Measurements from ENCODE around the gene SEPTIN1.
A peak's percentile ranks its signal among the peaks of the same experiment; 100 is the strongest.
"Not testable (repeated sequence)": the region's sequence is repeated elsewhere in the genome, so short reads cannot be mapped to it uniquely, and the experiment has no call there.

The SEPTIN1 gene

DNA sequence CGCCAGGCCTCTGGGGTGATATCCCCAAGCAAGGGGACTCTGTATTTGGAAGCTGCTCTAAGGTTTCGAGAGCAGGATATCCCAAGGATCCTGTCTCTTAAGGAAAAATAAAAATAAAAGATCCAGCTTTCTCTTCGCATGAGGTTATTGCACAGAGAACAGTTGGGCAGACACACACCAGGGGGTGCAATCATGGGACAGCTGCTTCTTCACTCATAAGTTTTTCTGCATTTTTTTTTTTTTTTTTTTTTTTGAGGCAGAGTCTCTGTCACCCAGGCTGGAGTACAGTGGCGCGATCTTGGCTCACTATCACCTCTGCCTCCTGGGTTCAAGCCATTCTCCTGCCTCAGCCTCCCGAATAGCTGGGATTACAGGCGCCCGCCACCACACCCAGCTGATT is 40.4 kb downstream of the SEPTIN1 start:
- DNase-seq (ENCODE audit: low spot score): not testable (repeated sequence)

GRCh38 chr16:30340621-30341020 is 41.7 kb downstream of the SEPTIN1 start:
- no peak for DNase-seq (ENCODE audit: low spot score)

GRCh38 chr16:30338715-30339114 is 43.6 kb downstream of the SEPTIN1 start:
- not testable (repeated sequence) for DNase-seq (ENCODE audit: low spot score)

DNA sequence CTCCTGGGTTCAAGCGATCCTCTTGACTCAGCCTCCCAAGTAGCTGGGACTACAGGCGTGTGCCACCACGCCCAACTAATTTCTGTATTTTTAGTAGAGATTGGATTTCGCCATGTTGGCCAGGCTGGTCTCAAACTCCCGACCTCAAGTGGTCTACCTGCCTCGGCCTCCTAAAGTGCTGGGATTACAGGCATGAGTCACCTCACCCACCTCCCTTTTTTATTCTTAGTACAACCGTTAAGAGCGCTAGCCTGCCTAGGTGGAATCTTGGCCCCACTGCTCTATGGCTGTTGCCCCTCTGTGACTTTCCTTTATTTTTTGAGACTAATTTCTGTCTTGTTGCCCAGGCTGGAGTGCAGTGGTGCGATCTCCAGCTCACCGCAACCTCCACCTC is 44.4 kb downstream of the SEPTIN1 start:
- not testable (repeated sequence) for DNase-seq (ENCODE audit: low spot score)

DNA sequence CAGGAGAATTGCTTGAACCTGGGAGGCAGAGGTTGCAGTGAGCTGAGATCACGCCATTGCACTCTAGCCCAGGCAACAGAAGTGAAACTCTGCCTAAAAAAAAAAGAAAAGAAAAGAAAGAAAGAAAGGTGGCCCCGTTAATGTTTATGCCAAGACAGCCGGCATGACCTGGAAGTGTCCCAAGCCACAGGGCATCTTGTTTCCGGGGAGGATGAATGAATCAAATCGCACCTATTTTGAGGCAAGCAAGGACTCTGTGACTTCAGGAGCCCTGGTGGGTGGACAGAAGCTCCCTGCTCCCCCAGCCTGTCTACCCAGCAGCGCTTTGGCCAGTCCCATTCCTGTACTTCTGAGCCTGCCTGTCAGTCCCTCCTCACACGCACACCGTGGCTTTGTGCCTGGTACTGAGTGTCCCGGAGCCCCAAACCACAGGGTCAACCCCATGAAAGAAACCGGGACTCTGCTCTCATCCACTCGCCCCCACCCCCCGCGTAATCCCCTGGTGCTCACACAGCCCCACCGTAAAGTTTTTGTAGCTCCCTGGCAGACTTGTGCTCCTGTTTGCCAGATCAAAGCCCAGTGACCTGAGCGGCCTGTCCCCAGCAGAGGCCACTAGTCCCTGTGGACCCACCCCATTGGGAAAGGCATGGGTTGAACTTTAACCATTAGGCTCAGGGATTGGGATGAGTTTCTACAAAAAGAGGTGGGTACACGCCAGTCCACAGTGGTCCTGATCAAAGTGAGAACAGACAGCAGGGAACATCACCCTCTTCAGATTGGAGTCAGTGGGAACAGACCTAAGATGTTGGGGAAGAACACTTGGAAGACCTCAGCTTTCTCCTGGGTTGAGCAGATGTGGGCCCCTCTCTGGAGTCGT is 46.5 kb downstream of the SEPTIN1 start:
- DNase-seq (ENCODE audit: low spot score): peak; percentile 9

DNA sequence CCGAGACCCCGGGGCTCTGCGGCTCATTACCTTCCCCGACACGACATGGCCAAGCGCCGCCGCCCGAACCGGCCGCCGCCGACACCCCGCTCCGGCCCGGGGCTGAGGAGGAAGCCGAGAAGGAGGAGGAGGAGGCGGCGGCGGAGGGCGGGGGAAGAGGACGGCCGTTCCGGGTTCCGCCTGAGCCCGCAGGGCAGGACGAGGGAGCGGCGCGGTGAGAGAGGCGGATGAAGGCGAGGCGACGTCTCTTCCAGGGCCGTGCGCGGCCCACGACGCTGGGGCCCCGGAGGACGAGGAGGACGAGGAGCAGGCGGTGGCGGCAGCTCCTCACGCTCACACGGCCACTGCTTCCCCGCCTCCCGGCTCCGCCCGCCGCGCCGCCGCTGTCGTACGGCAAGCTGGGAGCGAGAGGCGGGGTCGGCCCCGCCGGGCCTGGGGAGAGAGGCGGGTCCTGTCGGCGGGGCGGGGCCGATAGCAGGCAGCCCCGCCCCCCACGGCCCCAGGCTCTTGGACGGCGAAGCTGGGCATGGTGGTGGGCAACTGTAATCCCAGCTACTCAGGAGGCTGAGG is 47.2 kb downstream of the SEPTIN1 start:
- peak; percentile 74 for DNase-seq (ENCODE audit: low spot score)

DNA sequence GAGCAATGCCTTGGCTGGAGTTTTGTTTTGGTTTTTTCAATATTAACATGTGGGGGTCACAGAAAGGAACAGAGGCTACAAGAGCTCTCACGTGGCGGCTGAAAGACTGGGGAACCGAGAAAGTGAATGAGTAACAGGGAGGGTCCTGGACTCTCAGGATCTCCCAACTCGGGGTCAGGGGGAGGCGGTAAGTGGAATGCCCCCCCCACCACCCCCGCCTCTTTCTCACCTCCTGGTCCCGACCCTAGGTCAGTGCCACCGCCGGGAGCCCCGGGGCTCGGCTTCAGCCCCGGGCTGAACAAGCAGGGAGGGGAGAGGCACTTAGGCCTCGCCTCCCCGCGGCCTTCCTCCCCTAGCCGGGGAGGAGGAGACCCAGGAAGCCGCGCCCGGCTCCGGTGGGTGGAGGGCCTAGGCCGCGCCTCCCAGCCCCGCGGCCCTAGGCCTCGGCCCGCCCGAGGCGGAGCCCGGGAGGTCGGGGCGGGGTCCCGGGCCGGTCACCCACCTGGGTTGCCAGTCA is 47.8 kb downstream of the SEPTIN1 start:
- peak; percentile 60 for DNase-seq (ENCODE audit: low spot score)
